Uterus (tissue), 4 donors: ENCODE results near the gene EYA4. TPM values are rescaled to one million over a fixed set of nuclear protein-coding genes. Genes with fewer than 3 reads are reported as not detected.

Experiments used
- DNase-seq, 2 donors: peaks; one replicate each; pipeline ENCODE4 v3.0.0-alpha.2; 2019 to 2020
- H3K27ac ChIP-seq, 2 donors: fragments of 200-600 bp; sonication (generic); 1 replicate in 1 of 2; 2 replicates in 1 of 2; pipeline ENCODE4 v1.5.1; 2016 to 2018
- H3K27me3 ChIP-seq, 2 donors: fragments of 200-600 bp; sonication (generic); one replicate each; pipeline ENCODE4 v1.5.1; 2018 to 2019; ENCODE audit warnings: control low read depth in 1 of 2
- H3K36me3 ChIP-seq, 2 donors: fragments of 200-600 bp; sonication (generic); one replicate each; pipeline ENCODE4 v1.5.1; 2019; ENCODE audit warnings: control low read depth in 1 of 2
- H3K4me1 ChIP-seq, 2 donors: fragments of 200-600 bp; sonication (generic); one replicate each; pipeline ENCODE4 v1.5.1; 2018 to 2019; ENCODE audit warnings: control low read depth in 1 of 2
- H3K4me3 ChIP-seq, 2 donors: fragments of 200-600 bp; sonication (generic); 1 replicate in 1 of 2; 2 replicates in 1 of 2; pipeline ENCODE4 v1.5.1; 2018 to 2019; ENCODE audit warnings: mild to moderate bottlenecking in 1 of 2
- H3K9me3 ChIP-seq, 2 donors: fragments of 200-600 bp; sonication (generic); one replicate each; pipeline ENCODE4 v1.5.1; 2019; ENCODE audit warnings: control low read depth in 1 of 2
- CTCF ChIP-seq, 4 experiments: fragments of 200-600 bp in 2 of 4; fragments of 450-650 bp in 2 of 4; sonication (generic) in 2 of 4; IDR thresholded peaks; one replicate each; pipeline ENCODE4 v1.5.1; 2016 to 2019; ENCODE audit warnings: antibody characterized with exemption in 4 of 4, mild to moderate bottlenecking in 2 of 4, moderate library complexity in 1 of 4
- POLR2A ChIP-seq, 2 donors: fragments of 450-650 bp; IDR thresholded peaks; one replicate each; pipeline ENCODE4 v1.6.1; 2016; ENCODE audit warnings: antibody characterized with exemption in 2 of 2, mild to moderate bottlenecking in 1 of 2, moderate library complexity in 1 of 2
- intact Hi-C: fragments of 100-400 bp; cut with DNase I; formaldehyde crosslinking; loops from one replicate; pipeline ENCODE4 v1.15.1; 2023; ENCODE audit warnings: low total_unique reads
- total RNA-seq, 4 donors: library from RNA; depleted of rRNA in 3 of 4; stranded (reverse); fragments of >200 nt in 3 of 4; gene quantifications; one replicate each; pipeline versions ENCODE4 v1.1.0 to v1.2.4, GENCODE V29; 2014 to 2023
- donor health status: DM: yes; HTN: yes; CAD: no.

EYA4 gene
- total RNA-seq, 4 donors from 2014 or later: 2.0 to 8.8 (median 8.4) TPM; not detected in 1

DNA sequence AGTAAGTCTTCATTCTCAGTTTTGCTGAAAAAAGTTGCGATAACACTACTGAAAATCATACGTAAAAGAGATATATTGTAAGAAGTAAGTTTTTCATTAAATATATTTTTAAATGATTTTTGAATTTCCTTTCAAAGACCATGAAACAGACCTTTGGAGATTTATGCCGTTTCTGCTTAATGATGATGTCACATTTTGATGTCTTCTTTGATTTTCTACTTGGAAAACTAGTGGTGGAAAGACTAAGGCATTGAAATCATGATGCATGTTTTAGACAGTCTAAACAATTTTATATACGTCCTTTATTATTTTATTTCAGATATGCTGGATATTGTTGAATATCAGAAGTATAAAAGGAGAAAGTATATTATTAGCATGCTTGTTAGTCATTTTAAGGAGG, 33.7 kb downstream of the EYA4 start:
- H3K4me1 ChIP-seq: no peaks in the 10 kb centered on the region
- H3K36me3 ChIP-seq: no peaks in the 10 kb centered on the region
- no peak for TF ChIP-seq POLR2A (IDR thresholded peaks at IDR 0.05)
- no peak for TF ChIP-seq CTCF (IDR thresholded peaks at IDR 0.05)
- intact Hi-C loops: no loop called here
- no peak for DNase-seq
- H3K27ac ChIP-seq: no peak overlapping the region
- H3K9me3 ChIP-seq: no peaks in the 10 kb centered on the region
- no peak overlapping the region for H3K4me3 ChIP-seq
- H3K27me3 ChIP-seq: no peaks in the 10 kb centered on the region

GRCh38 chr6:133275213-133275612, 34.1 kb downstream of the EYA4 start:
- DNase-seq: no peak
- no peaks in the 10 kb centered on the region for H3K36me3 ChIP-seq
- H3K4me1 ChIP-seq: no peaks in the 10 kb centered on the region
- H3K4me3 ChIP-seq: no peak overlapping the region
- no peaks in the 10 kb centered on the region for H3K9me3 ChIP-seq
- intact Hi-C loops: no loop called here
- H3K27me3 ChIP-seq: no peaks in the 10 kb centered on the region
- no peak overlapping the region for H3K27ac ChIP-seq
- no peak for TF ChIP-seq POLR2A (IDR thresholded peaks at IDR 0.05)
- TF ChIP-seq CTCF (IDR thresholded peaks at IDR 0.05): no peak

DNA sequence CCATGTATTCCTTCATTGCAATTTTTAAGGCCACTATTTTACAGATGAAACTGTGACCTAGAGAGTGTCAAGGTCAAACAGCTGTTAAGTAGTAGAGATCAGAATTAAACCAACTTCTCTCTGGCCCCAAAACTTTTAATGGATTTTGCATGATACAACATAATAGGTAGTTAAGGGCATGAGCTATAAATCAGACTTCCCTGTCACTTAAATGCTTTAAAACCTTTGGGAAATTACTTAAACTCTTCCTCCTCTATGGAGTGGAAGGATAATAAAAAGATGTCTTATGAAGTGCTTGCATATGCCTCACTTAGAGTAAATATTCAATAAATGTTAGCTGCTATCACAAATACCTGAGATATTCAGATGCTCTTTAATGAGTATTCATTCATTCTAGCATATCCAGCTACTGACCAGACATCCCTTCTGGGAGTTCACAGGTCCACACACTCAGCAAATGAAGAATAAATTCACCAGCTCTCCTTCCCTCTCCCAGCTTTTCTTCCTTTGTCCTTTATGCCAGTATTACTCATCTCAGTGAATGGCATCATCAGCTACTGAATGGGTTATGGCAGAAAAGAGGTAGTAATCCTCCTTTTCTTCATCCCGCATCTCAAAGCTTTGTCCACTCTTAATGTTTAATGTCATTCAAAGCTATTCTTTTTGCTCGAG, 36.2 kb downstream of the EYA4 start:
- Histone ChIP-seq H3K27me3 (no peaks in the 10 kb centered on the region), H3K27ac (no peak overlapping the region), H3K36me3 (no peaks in the 10 kb centered on the region), H3K4me3 (no peak overlapping the region), H3K9me3 (no peaks in the 10 kb centered on the region), H3K4me1 (no peaks in the 10 kb centered on the region)
- TF ChIP-seq CTCF (IDR thresholded peaks at IDR 0.05) (no peak), POLR2A (IDR thresholded peaks at IDR 0.05) (no peak)
- intact Hi-C loops: no loop called here
- DNase-seq: no peak

GRCh38 chr6:133277900-133278545, 36.9 kb downstream of the EYA4 start:
- no peak overlapping the region for H3K27ac ChIP-seq
- no peaks in the 10 kb centered on the region for H3K9me3 ChIP-seq
- H3K27me3 ChIP-seq: no peaks in the 10 kb centered on the region
- no peak for DNase-seq
- TF ChIP-seq CTCF (IDR thresholded peaks at IDR 0.05) (no peak), POLR2A (IDR thresholded peaks at IDR 0.05) (no peak)
- H3K36me3 ChIP-seq: no peaks in the 10 kb centered on the region
- intact Hi-C loops: no loop called here
- no peak overlapping the region for H3K4me3 ChIP-seq
- H3K4me1 ChIP-seq: no peaks in the 10 kb centered on the region

DNA sequence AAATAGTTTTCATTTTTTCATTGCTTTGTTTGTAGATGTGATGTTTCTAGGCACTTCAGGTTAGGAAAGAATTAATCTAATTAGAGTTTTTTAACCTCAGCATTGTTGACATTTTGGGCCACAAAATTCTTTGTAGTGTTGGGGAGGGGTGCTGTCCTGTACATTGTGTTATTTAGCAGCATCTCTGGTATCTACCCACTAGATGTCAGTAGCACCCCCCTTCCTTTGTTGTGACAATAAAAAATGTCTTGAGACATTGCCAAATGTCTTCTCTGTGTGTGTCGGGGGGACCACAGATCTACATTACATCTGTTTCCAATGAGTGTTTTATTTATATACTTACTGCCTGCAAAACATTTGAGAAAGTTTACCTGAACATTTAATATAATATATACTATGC, 45.6 kb downstream of the EYA4 start:
- DNase-seq: no peak
- TF ChIP-seq POLR2A (IDR thresholded peaks at IDR 0.05): no peak
- TF ChIP-seq CTCF (IDR thresholded peaks at IDR 0.05): no peak
- intact Hi-C loops: no loop called here

More for the DNA sequence above, 45.6 kb downstream of the EYA4 start:
- H3K27me3 ChIP-seq: no peaks in the 10 kb centered on the region
- no peaks in the 10 kb centered on the region for H3K36me3 ChIP-seq
- H3K27ac ChIP-seq: no peak overlapping the region
- no peak overlapping the region for H3K4me3 ChIP-seq
- no peaks in the 10 kb centered on the region for H3K9me3 ChIP-seq
- H3K4me1 ChIP-seq: no peaks in the 10 kb centered on the region
